BLaER1 (cell line): ENCODE measurements around the gene SUB1.
"Not testable (repeated sequence)": the region's sequence is repeated elsewhere in the genome, so short reads cannot be mapped to it uniquely, and the experiment has no call there.

Experiments
- H3K27ac ChIP-seq: shearing (Covaris generic); formaldehyde crosslinking; 2 replicates; pipeline ENCODE4 v1.8.1; 2022
- H3K27me3 ChIP-seq: shearing (Covaris generic); formaldehyde crosslinking; 2 replicates; pipeline ENCODE4 v1.8.1; 2022
- H3K36me3 ChIP-seq: shearing (Covaris generic); formaldehyde crosslinking; 2 replicates; pipeline ENCODE4 v1.8.1; 2022
- H3K4me1 ChIP-seq: shearing (Covaris generic); formaldehyde crosslinking; 2 replicates; pipeline ENCODE4 v1.8.1; 2022
- H3K4me2 ChIP-seq: shearing (Covaris generic); formaldehyde crosslinking; 2 replicates; pipeline ENCODE4 v1.8.1; 2022
- H3K4me3 ChIP-seq: shearing (Covaris generic); formaldehyde crosslinking; 2 replicates; pipeline ENCODE4 v1.8.1; 2022
- H3K9ac ChIP-seq: shearing (Covaris generic); formaldehyde crosslinking; 2 replicates; pipeline ENCODE4 v1.8.1; 2022
- H3K9me3 ChIP-seq: shearing (Covaris generic); formaldehyde crosslinking; 2 replicates; pipeline ENCODE4 v1.8.1; 2022
- H4K20me1 ChIP-seq: shearing (Covaris generic); formaldehyde crosslinking; 2 replicates; pipeline ENCODE4 v1.8.1; 2022
- Cebpa-rat ChIP-seq: shearing (Covaris generic); IDR thresholded peaks from 2 replicates; pipeline ENCODE4 v1.8.1; 2022

The SUB1 gene

DNA sequence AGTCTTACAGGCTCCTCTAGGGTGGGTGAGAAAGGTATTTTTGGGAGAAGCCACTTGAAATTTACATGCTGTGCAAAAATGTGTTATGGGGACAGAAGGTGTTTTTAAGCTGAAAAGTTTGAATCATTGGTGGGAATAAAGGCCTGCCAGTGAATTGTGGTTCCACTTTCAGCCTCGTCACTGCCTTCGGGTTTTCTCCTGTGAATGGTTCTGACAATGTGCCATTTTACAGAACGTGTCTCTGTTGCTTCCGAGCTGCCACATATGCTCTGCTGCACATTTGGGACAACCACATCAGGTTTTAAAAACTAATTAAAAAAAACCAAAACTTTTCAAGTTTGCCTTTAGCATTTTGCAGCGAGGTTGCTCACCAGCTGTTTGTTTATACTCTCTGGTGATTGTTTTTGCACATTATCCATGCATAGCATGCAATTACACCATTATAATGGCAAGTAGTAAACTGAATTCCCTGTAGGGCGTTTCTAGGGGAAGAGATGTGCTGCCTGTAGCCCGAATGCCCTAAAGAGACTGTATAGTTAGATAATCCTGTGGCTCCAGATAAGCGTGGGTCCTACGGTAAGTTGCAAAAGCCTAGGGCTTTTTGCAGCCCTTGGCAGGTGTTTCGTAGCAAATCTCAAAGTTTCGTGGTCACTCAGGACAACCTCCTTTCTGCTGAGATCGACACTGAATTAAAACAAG lies 40.1 kb upstream of the SUB1 start:
- Histone ChIP-seq H3K4me3 (no peak overlapping the region), H3K9me3 (peaks cover 10% of the 10 kb centered on the region; the same call in 1 of the 2 replicates), H3K4me2 (no peak overlapping the region), H3K4me1 (peaks cover 4% of the 10 kb centered on the region; the same call in 1 of the 2 replicates), H4K20me1 (no peaks in the 10 kb centered on the region), H3K27ac (no peak overlapping the region), H3K27me3 (no peaks in the 10 kb centered on the region), H3K9ac (no peak overlapping the region), H3K36me3 (no peaks in the 10 kb centered on the region)
- no peak for TF ChIP-seq Cebpa-rat

DNA sequence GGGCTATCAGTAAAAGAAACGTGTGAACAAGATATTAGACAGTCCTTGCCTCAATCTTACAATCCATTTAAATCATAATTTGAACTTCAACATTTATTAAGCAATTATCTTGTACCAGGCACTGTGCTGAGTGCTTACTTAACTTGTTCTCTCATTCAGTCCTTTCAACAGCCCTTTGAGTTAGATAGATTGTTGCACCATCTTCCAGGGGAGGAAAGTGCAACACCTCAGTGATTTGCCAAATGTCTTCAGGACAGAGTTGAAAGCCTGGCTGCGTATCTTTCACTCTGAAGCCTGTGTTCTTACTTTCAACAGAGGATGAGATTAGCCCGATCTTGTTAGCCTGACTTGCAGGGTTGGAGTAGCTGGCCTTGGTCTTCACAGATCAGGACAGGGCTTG lies 34.2 kb upstream of the SUB1 start:
- no peak for TF ChIP-seq Cebpa-rat
- H3K4me1 ChIP-seq: peaks cover 8% of the 10 kb centered on the region; the same call in 1 of the 2 replicates
- H3K4me2 ChIP-seq: no peak overlapping the region
- no peak overlapping the region for H3K9ac ChIP-seq
- no peak overlapping the region for H3K27ac ChIP-seq
- peaks cover 33% of the 10 kb centered on the region for H3K9me3 ChIP-seq
- no peak overlapping the region for H3K4me3 ChIP-seq
- no peaks in the 10 kb centered on the region for H3K36me3 ChIP-seq
- no peaks in the 10 kb centered on the region for H3K27me3 ChIP-seq
- no peaks in the 10 kb centered on the region for H4K20me1 ChIP-seq

DNA sequence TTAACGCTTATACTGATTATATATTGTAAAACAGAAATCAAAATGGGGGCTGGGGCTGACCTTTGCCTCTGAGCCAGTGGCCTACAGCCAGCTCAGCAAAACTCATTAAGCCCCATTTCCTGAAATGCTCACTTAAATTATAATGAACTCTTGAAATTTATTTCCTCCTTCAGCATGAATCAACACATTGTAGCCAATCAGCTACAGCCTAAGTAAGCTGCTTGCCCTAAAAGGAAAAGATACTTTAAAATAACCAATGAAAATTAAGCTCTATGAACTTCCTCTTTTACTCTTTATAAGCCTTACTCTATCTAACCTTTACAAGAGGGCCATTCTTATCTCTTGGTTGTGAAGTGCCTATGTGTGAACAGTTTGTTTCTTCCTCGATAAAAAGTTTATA lies 33.5 kb upstream of the SUB1 start:
- no peak overlapping the region for H3K9ac ChIP-seq
- peaks cover 8% of the 10 kb centered on the region; the same call in 1 of the 2 replicates for H3K4me1 ChIP-seq
- H4K20me1 ChIP-seq: no peaks in the 10 kb centered on the region
- no peak for TF ChIP-seq Cebpa-rat
- no peaks in the 10 kb centered on the region for H3K27me3 ChIP-seq
- no peak overlapping the region for H3K4me3 ChIP-seq
- H3K4me2 ChIP-seq: no peak overlapping the region
- peaks cover 32% of the 10 kb centered on the region for H3K9me3 ChIP-seq
- H3K27ac ChIP-seq: no peak overlapping the region
- no peaks in the 10 kb centered on the region for H3K36me3 ChIP-seq

DNA sequence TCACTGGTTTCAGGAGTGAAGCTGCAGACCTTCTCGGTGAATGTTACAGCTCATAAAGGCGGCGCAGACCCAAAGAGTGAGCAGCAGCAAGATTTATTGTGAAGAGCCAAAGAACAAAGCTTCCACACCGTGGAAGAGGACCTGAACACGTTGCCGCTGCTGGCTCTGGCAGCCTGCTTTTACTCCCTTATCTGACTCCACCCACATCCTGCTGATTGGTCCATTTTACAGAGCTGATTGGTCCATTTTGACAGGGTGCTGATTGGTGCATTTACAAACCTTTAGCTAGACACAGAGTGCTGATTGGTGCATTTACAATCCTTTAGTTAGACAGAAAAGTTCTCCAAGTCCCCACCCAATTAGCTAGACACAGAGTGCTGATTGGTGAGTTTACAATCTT lies 32.9 kb upstream of the SUB1 start:
- not testable (repeated sequence) for H3K4me3 ChIP-seq, H3K27ac ChIP-seq, H3K4me2 ChIP-seq, H3K27me3 ChIP-seq, H3K4me1 ChIP-seq, H3K36me3 ChIP-seq, H3K9ac ChIP-seq, H4K20me1 ChIP-seq
- H3K9me3 ChIP-seq: peaks cover 26% of the 10 kb centered on the region

DNA sequence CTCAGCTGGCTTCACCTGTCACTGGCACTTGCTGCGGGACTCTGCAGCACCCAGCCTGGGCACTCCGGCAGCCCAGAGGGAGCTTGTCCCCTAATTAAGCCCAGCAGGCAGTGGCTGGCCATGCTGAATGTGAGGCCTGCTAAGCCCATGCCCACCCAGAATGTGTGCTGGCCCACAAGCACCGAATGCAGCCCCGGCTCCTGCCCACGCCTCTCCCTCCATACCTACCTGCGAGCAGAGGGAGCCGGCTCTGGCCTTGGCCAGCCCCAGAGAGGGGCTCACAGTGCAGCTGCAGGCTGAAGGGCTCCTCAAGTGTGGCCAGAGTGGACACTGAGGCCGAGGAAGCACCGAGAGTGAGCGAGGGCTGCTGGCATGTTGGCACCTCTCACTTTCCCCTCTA lies 32.4 kb upstream of the SUB1 start:
- Histone ChIP-seq H3K27me3 (no peaks in the 10 kb centered on the region), H3K36me3 (no peaks in the 10 kb centered on the region), H3K4me2 (no peak overlapping the region), H3K4me1 (peaks cover 8% of the 10 kb centered on the region; the same call in 1 of the 2 replicates), H3K9ac (no peak overlapping the region), H3K4me3 (no peak overlapping the region), H3K27ac (no peak overlapping the region), H3K9me3 (peaks cover 22% of the 10 kb centered on the region), H4K20me1 (no peaks in the 10 kb centered on the region)
- no peak for TF ChIP-seq Cebpa-rat

DNA sequence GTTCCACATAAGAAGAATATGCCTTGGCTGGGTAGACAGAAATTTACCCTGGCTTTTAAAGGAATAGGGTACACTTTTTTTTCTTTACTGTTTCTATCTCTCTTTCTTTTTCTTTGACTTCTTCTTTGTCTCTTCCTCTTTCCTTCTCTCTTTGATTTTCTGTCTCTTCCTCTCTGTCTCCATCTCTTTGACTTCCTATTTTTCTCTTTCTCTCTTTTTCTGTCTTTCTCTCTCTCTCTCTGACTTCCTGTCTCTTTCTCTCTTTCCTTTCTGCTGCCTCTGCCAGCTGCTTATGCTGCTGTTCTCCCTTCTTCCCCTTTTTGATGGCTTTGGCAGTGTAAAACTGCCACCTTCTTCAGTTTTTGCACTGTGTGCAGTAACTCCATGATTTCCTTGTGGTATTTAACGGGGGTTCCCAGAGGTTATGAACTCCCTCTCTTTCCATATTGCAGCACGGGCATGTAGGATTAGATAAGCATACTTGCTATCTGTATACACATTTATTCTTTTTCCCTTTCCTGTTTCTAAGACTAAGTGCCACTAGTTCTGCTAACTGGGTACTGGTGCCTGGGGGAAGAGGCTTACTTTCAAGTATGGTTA lies 31.1 kb upstream of the SUB1 start:
- H3K4me1 ChIP-seq, H3K4me2 ChIP-seq, H3K27me3 ChIP-seq, H3K27ac ChIP-seq, H3K36me3 ChIP-seq, H3K4me3 ChIP-seq, H3K9ac ChIP-seq, H4K20me1 ChIP-seq: not testable (repeated sequence)
- H3K9me3 ChIP-seq: peaks cover 22% of the 10 kb centered on the region

DNA sequence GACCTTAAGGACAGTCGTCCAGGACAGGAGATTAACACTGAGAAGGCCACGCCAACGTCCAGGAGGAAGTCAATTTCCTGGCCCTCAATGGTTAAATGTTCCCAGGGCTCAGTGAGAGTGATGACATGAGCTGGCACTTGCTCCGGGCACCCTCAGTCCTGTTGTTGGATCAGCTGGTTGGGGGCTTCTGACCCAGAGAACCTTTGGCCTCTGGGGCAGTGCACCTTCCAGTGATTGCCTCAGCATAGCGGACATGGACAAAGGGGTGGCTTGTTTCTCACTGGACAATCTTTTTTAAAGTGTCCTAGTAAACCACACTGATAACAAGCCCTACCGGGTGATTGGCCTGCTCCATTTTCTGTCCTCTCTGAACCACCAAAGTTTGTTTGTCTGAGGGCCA lies 28.8 kb upstream of the SUB1 start:
- not testable (repeated sequence) for H3K9ac ChIP-seq, H3K27ac ChIP-seq, H3K4me2 ChIP-seq, H3K4me3 ChIP-seq, H4K20me1 ChIP-seq, H3K27me3 ChIP-seq, H3K36me3 ChIP-seq, H3K4me1 ChIP-seq
- H3K9me3 ChIP-seq: peaks cover 19% of the 10 kb centered on the region

DNA sequence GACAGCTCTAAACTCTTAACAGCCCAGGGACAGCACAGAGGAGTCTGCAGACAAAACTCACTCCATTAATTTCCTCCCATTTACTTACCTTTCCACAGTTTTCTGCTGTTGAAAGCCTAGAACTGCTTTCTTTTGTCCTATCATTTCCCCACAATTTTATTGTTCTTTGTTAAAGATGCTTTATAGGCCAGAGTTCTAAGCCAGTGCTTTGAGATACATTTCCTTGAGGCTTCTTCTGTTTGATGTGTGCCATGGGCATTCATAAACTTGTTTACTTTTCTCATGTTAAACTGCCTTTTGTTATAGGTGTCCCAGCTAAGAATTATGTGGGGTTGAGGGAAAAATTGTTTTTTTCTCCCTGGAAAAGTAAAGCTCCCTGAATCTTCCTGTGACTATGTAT lies 25.9 kb upstream of the SUB1 start:
- no peaks in the 10 kb centered on the region for H3K36me3 ChIP-seq
- no peak overlapping the region for H3K4me2 ChIP-seq
- no peaks in the 10 kb centered on the region for H3K9me3 ChIP-seq
- H4K20me1 ChIP-seq: no peaks in the 10 kb centered on the region
- no peak overlapping the region for H3K27ac ChIP-seq
- no peaks in the 10 kb centered on the region for H3K27me3 ChIP-seq
- no peak for TF ChIP-seq Cebpa-rat
- H3K9ac ChIP-seq: no peak overlapping the region
- no peak overlapping the region for H3K4me3 ChIP-seq
- H3K4me1 ChIP-seq: peaks cover 4% of the 10 kb centered on the region; the same call in 1 of the 2 replicates

DNA sequence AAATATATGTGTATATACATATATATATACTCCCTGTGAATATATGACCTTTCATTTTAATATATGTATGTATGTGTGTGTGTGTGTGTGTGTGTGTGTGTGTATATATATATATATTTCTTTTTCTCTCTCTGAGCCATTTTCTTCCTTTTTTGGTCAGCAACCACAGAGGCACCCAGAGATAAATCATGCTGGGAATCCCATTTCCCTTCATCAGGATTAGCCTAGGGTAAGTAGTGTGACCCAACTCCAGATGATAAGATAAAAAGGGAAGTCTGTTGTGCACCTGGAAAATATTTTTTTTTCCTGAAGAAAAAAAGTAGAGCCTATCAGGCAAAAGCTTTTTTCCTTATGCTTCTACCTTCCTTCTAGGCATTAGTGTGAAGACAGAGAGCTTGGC lies 25.4 kb upstream of the SUB1 start:
- H3K4me2 ChIP-seq: no peak overlapping the region
- no peaks in the 10 kb centered on the region for H3K36me3 ChIP-seq
- H3K9ac ChIP-seq: no peak overlapping the region
- H3K4me3 ChIP-seq: no peak overlapping the region
- H4K20me1 ChIP-seq: no peaks in the 10 kb centered on the region
- no peaks in the 10 kb centered on the region for H3K4me1 ChIP-seq
- no peak overlapping the region for H3K27ac ChIP-seq
- no peaks in the 10 kb centered on the region for H3K27me3 ChIP-seq
- TF ChIP-seq Cebpa-rat: no peak
- no peaks in the 10 kb centered on the region for H3K9me3 ChIP-seq

DNA sequence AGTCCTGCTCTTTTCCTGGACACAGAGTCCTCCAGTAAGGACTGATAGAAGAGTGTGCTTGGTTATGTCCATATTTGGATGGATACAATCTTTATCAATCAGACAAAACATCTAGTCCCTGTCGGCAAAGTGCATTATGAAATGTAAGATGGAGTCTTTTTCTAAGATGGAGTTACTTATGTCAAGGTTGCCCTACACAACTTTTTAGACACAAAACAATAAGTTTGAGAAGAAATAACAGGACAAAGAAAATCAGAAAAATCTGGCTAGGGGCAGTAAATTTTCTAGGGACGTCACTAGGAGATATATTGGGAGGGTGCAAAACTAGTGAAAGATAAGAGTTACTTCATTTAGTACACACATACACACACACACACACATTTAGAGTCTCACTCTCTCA lies 23.3 kb upstream of the SUB1 start:
- Histone ChIP-seq H3K9ac (no peak overlapping the region), H3K27me3 (no peaks in the 10 kb centered on the region), H3K9me3 (peaks cover 5% of the 10 kb centered on the region; the same call in 1 of the 2 replicates), H4K20me1 (no peaks in the 10 kb centered on the region), H3K4me2 (no peak overlapping the region), H3K36me3 (no peaks in the 10 kb centered on the region), H3K4me1 (no peaks in the 10 kb centered on the region), H3K4me3 (no peak overlapping the region), H3K27ac (no peak overlapping the region)
- no peak for TF ChIP-seq Cebpa-rat
